HEK293 (cell line): Measurements from ENCODE around the gene DOCK9.
"Not testable (repeated sequence)": the region's sequence is repeated elsewhere in the genome, so short reads cannot be mapped to it uniquely, and the experiment has no call there.

Experiments
- CTCF ChIA-PET: fragments of 350-600 bp; formaldehyde crosslinking; extraction: SDS; loops from one replicate; lab custom pipeline; 2021; ENCODE audit warnings: antibody characterized with exemption; lab: Yijun Ruan, JAX
- POLR2A ChIA-PET: fragments of 300-600 bp; formaldehyde crosslinking; extraction: SDS; loops from one replicate; lab custom pipeline; 2020; ENCODE audit warnings: antibody characterized with exemption, inconsistent platforms; lab: Yijun Ruan, JAX
- H3K27ac ChIP-seq: fragments of 200-500 bp; sonication (Bioruptor generic); 2 replicates; pipeline ENCODE4 v1.5.1; 2014; ENCODE audit warnings: low read depth, low read length, control low read depth, inconsistent platforms; ENCODE audit errors: extremely low read depth
- H3K36me3 ChIP-seq, 2 experiments: fragments of 200-500 bp in 1 of 2; sonication (Bioruptor generic) in 1 of 2; 1 replicate in 1 of 2; 2 replicates in 1 of 2; pipeline ENCODE4 v1.5.1; 2014 to 2017; ENCODE audit warnings: inconsistent platforms in 2 of 2, low read length in 2 of 2; ENCODE audit not compliant: control insufficient read depth in 2 of 2, insufficient read depth in 1 of 2
- H3K4me1 ChIP-seq: fragments of 200-500 bp; sonication (Bioruptor generic); 2 replicates; pipeline ENCODE4 v1.5.1; 2014; ENCODE audit warnings: mild to moderate bottlenecking, low read length, inconsistent platforms; ENCODE audit not compliant: control insufficient read depth, insufficient read depth
- H3K4me3 ChIP-seq: 2 replicates; pipeline ENCODE4 v1.5.1; 2011; ENCODE audit warnings: low read depth, mild to moderate bottlenecking, control low read depth, low read length, moderate library complexity
- H3K9me3 ChIP-seq: fragments of 200-500 bp; sonication (Bioruptor generic); 2 replicates; pipeline ENCODE4 v1.5.1; 2014; ENCODE audit warnings: low read depth, low read length, inconsistent platforms; ENCODE audit not compliant: control insufficient read depth, insufficient read depth
- GLI2 ChIP-seq: fragments of 450-650 bp; formaldehyde crosslinking; IDR thresholded peaks from 2 replicates; pipeline ENCODE4; 2017; ENCODE audit warnings: missing biosample characterization, missing genetic modification characterization, low read depth, borderline replicate concordance
- HOXA7 ChIP-seq: sonication (generic); formaldehyde crosslinking; IDR thresholded peaks from 2 replicates; pipeline ENCODE4 v1.8.1; 2022; ENCODE audit warnings: missing genetic modification reagents, borderline replicate concordance
- INSM2 ChIP-seq: fragments of 450-650 bp; formaldehyde crosslinking; IDR thresholded peaks from 2 replicates; pipeline ENCODE4 v1.5.1; 2016; ENCODE audit warnings: missing biosample characterization, missing genetic modification characterization
- PATZ1 ChIP-seq: fragments of 450-650 bp; formaldehyde crosslinking; IDR thresholded peaks from 2 replicates; pipeline ENCODE4 v1.5.1; 2016; ENCODE audit warnings: missing biosample characterization, missing genetic modification characterization
- PRDM1 ChIP-seq: fragments of 450-650 bp; formaldehyde crosslinking; IDR thresholded peaks from 2 replicates; pipeline ENCODE4; 2016; ENCODE audit warnings: missing biosample characterization, missing genetic modification characterization
- PRDM2 ChIP-seq: fragments of 450-650 bp; formaldehyde crosslinking; IDR thresholded peaks from 2 replicates; pipeline ENCODE4 v1.5.1; 2016; ENCODE audit warnings: missing biosample characterization, missing genetic modification characterization, borderline replicate concordance
- SP7 ChIP-seq: fragments of 450-650 bp; formaldehyde crosslinking; IDR thresholded peaks from 2 replicates; pipeline ENCODE4 v1.5.1; 2016; ENCODE audit warnings: missing biosample characterization, missing genetic modification characterization
- ZBTB20 ChIP-seq: fragments of 450-650 bp; formaldehyde crosslinking; IDR thresholded peaks from 2 replicates; pipeline ENCODE4 v1.5.1; 2016; ENCODE audit warnings: missing biosample characterization, missing genetic modification characterization
- ZBTB6 ChIP-seq: fragments of 450-650 bp; formaldehyde crosslinking; IDR thresholded peaks from 2 replicates; pipeline ENCODE4 v1.5.1; 2017; ENCODE audit warnings: missing biosample characterization, missing genetic modification characterization
- ZBTB8A ChIP-seq: fragments of 450-650 bp; formaldehyde crosslinking; IDR thresholded peaks from 2 replicates; pipeline ENCODE4 v1.5.1; 2016; ENCODE audit warnings: missing biosample characterization, missing genetic modification characterization
- ZNF155 ChIP-seq: fragments of 450-650 bp; formaldehyde crosslinking; IDR thresholded peaks from 2 replicates; pipeline ENCODE4 v1.5.1; 2016; ENCODE audit warnings: missing biosample characterization, missing genetic modification characterization
- ZNF223 ChIP-seq: fragments of 450-650 bp; formaldehyde crosslinking; IDR thresholded peaks from 2 replicates; pipeline ENCODE4 v1.5.1; 2016; ENCODE audit warnings: missing biosample characterization, missing genetic modification characterization
- ZNF362 ChIP-seq: fragments of 450-650 bp; formaldehyde crosslinking; IDR thresholded peaks from 2 replicates; pipeline ENCODE4 v1.5.1; 2016; ENCODE audit warnings: missing biosample characterization, missing genetic modification characterization
- ZNF394 ChIP-seq: fragments of 450-650 bp; formaldehyde crosslinking; IDR thresholded peaks from 2 replicates; pipeline ENCODE4 v1.5.1; 2016; ENCODE audit warnings: missing biosample characterization, missing genetic modification characterization, mild to moderate bottlenecking, moderate library complexity, borderline replicate concordance
- ZNF530 ChIP-seq: fragments of 450-650 bp; formaldehyde crosslinking; IDR thresholded peaks from 2 replicates; pipeline ENCODE4 v1.5.1; 2016; ENCODE audit warnings: low read depth, missing biosample characterization, missing genetic modification characterization
- ZNF558 ChIP-seq: fragments of 450-650 bp; formaldehyde crosslinking; IDR thresholded peaks from 2 replicates; pipeline ENCODE4 v1.5.1; 2016; ENCODE audit warnings: missing biosample characterization, missing genetic modification characterization
- ZNF600 ChIP-seq: fragments of 450-650 bp; formaldehyde crosslinking; IDR thresholded peaks from 2 replicates; pipeline ENCODE4 v1.5.1; 2016; ENCODE audit warnings: missing biosample characterization, missing genetic modification characterization
- ZNF610 ChIP-seq: fragments of 450-650 bp; formaldehyde crosslinking; IDR thresholded peaks from 2 replicates; pipeline ENCODE4 v1.5.1; 2016; ENCODE audit warnings: missing biosample characterization, missing genetic modification characterization, borderline replicate concordance

DOCK9 gene

GRCh38 chr13:98894814-98895213 is 83.0 kb downstream of the DOCK9 start:
- H3K4me3 ChIP-seq, H3K27ac ChIP-seq, H3K9me3 ChIP-seq, CTCF ChIA-PET, H3K36me3 ChIP-seq, H3K4me1 ChIP-seq: not testable (repeated sequence)
- POLR2A ChIA-PET: interaction anchor here (0.7 kb wide), 1 partner anchor 862 kb away, joined by 3 read pairs; no protein-coding TSS in a partner anchor
- 0 out of 2 replicates have a peak, but pooled peaks have one; percentile 42 for TF ChIP-seq ZNF362 (tag by site-specific recombination)
- TF ChIP-seq ZNF394: 0 out of 2 replicates have a peak, but pooled peaks have one; percentile 36

- ChIA-PET POLR2A (no interaction called here), CTCF (interaction anchor here (0.6 kb wide), 1 partner anchor 53 kb away, joined by 3 read pairs; no protein-coding TSS in a partner anchor)
- Histone ChIP-seq H3K9me3 (no peaks in the 10 kb centered on the region), H3K27ac (no peak overlapping the region), H3K4me1 (no peaks in the 10 kb centered on the region), H3K36me3 (peaks cover 0 to under 1% of the 10 kb centered on the region in 2 experiments; a peak in 1 of 3 replicates), H3K4me3 (no peak overlapping the region)
- no peak for TF ChIP-seq ZBTB8A (tag by site-specific recombination)
- TF ChIP-seq PRDM2 (tag by site-specific recombination): no peak
- TF ChIP-seq INSM2: no peak
- TF ChIP-seq PATZ1 (tag by site-specific recombination): no peak
- no peak for TF ChIP-seq SP7 (tag by site-specific recombination)
- TF ChIP-seq ZBTB6 (tag by site-specific recombination): no peak
- TF ChIP-seq ZNF530 (tag by site-specific recombination): no peak
- TF ChIP-seq ZBTB20 (tag by site-specific recombination): no peak
- TF ChIP-seq ZNF610: no peak
- no peak for TF ChIP-seq PRDM1 (tag by site-specific recombination)
- no peak for TF ChIP-seq ZNF600 (tag by site-specific recombination)
- TF ChIP-seq ZNF558 (tag by site-specific recombination): no peak
- no peak for TF ChIP-seq ZNF223
- no peak for TF ChIP-seq GLI2 (tag by site-specific recombination)
- TF ChIP-seq ZNF155 (tag by site-specific recombination): no peak
- no peak for TF ChIP-seq HOXA7
Measured at GRCh38 chr13:98893371-98893770, 84.5 kb downstream of the DOCK9 start.
